GM21786 (cell line): ENCODE results near the gene SUCO.

Source experiments
- ATAC-seq: cut with Tn5 transposase; IDR thresholded peaks from one replicate; pipeline ENCODE4 v1.9.1; 2021; ENCODE audit not compliant: unreplicated experiment

Gene SUCO

DNA sequence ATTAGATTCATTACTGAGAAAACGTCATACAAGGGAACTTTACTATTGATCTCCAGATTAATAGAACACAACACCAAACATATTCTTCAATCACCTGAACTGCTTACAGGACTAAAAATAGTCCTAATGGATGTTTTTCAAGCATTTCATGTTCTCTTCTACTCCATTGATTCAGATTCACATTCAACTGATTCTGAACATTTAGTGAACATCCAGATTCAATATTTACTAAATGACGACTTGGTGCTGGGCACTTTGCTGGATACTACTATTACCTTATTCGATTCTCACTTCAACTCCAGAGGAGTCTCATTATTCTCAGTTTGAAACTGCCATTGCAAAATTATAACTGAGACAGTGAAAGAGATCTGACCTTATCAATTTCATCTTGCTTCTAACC lies 18.8 kb upstream of the SUCO start:
- no peak for ATAC-seq

DNA sequence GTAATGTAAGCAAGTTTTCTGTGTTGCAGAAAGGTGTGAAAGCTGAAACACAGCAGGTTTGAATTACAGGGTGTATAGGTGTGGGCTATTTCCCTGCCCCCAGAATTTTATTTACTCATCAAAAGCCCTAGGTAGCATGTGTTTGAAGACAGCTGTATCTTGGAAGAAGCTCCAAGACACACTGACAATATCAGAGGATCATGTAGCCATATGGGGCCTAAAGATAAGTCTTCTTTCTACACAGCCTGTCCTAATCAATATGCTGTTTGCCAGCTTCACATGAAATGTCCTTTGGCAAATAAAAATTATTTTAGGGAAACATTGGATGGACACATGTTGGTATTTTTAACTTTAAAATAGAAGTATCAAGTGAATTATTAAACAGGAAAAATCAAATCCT lies 17.5 kb upstream of the SUCO start:
- no peak for ATAC-seq

DNA sequence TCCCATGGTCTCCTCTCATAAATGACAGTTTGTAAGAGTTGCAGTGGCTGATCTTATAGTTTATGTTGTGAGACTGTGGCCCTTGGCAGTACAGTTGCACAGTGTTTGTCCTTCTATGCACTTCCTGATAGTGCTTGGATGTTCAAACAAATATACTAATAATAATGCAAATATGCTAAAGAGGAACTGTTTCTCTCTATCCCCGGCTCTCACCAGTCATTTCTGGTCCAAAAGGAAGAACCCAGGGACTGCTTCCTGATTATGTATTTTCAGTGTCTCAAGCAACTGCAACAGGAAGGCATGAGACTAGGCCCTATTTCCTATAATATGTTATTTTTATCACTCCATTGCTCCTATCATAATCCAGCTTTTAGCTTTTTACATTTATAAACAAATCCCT lies 17.0 kb upstream of the SUCO start:
- ATAC-seq, result no peak

DNA sequence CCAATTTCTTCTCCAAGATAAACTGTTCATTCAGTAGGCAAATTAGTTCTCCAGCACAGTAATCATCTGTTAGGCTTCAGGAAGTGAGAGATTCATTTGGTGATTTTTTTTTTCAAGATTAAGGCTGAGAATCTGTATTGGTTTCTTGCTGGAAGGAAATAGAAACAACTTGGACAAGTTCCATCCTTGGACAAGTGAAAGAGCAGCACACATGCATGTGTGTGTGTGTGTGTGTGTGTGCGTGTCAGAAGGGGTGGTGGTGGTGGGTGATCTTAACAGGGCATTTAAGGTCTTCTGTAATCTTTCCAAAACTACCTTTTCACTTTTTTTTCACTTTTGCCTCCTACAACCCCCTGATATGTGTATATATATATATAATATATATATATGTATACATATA lies 15.9 kb upstream of the SUCO start:
- ATAC-seq, result no peak

DNA sequence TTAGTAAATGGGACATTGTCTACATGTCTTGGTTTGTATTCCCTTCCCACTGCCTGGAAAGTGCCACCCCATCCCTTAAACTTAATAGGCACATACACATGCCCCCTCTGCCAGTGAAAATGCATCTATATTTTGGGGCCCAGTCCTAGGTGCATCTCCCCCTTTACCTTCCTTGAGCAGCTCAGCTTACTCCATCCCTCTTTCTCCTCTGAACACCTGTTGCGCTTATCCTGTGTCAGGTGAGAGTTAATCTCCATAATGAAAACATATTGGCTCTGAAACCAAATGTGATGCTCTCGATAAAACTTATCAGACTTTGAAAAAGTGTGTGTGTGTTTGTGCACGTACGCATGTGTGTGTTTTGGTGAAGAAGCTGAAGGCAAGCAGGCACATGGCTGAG lies 15.4 kb upstream of the SUCO start:
- ATAC-seq, result no peak

DNA sequence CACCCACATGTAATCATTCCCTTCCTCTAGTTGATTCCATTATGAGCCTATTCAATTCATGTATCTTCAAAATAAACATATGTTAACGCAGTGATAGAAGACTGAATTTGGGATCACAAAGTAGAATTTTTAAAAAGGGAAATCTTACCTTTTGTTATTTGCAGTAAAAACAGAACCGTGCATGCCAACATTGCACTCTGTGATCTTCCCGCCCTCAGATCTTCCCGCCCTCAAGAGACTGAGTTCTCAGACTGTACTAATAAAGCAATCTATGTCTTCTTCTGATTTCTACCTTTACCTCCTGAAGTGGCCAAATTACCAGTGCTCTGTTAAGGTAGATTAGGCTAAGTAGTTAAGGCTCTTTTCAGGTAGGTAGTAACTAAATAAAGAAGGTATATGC lies 3.6 kb upstream of the SUCO start:
- ATAC-seq, result no peak

DNA sequence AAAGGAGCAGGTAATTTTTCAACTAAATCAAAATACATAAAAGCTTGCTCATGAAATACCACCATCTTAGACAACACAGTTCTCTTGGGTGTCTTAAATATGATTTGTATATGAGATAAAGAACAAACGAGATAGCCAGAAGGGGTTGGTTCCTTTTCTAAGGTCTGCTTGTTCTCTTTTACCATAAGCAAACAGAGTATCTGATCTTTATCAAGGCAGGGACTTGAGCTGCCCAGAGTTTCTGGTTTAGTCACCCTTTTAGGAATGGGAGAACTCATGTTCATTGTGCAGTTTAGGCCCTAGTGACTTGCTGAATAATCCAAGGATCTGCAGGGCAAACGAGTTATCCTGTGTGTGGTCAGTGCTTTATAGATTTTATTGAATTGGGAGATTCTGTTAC lies 3.0 kb upstream of the SUCO start:
- ATAC-seq, result no peak

DNA sequence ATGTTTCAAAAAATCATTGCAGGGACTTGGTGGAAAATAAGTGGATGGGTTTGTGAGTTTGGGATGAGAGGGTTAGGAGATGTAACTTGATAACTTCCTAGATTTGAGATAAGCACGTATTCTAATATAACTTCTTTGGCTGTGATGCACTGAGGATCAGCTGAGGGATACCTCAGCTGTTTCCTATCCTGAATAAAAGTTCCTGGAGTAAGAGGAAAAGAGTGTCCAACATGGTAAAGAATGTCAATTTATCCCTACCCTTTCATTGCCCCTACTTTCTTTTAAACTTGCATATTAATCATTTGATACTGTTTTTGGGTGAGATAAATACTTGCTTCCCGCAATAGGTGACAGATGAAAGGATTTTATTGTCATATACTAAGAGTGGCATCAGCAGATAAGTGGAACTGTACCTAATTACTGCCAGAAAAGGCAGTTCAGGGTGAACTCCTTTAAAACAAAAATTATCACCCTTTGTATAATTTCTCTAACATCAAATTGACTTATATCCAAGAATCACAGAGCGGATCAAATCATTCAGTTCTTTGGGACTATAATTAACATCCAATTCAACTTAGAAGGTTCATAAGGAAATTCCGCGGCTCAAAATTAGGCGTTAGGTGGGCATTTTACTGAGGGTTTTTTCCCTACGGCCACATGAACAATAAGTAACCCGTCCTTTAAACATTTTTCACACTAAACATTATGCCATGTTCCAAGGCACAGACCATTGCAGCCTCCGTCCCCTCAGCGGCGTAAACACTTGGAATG lies 1.4 kb upstream of the SUCO start:
- no peak for ATAC-seq

DNA sequence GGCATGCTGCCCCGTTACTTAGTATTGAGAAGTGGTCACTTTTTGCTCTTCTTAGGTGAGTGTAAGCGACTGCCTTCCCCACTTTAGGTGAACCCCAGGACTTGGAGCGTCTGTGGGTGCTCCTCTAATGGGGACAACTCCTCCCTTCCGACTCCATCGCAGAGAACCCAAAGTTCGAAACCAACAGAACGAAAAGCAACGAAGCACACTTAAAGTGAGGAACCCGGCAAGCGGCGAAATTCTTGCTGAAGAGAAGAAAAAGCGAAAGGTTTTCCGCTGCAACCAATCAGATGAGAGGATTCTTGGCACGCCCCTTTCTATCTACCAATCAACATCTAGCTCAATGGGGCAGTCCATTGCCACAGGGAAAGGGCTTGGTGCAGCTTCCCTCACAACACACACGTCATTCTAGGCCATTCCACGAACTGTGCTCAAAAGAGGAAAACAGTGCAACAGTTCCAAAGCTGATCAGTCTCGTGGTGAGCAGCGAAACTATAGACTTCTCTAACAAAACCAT lies 709 bp upstream of the SUCO start:
- ATAC-seq, result peak; percentile 74

DNA sequence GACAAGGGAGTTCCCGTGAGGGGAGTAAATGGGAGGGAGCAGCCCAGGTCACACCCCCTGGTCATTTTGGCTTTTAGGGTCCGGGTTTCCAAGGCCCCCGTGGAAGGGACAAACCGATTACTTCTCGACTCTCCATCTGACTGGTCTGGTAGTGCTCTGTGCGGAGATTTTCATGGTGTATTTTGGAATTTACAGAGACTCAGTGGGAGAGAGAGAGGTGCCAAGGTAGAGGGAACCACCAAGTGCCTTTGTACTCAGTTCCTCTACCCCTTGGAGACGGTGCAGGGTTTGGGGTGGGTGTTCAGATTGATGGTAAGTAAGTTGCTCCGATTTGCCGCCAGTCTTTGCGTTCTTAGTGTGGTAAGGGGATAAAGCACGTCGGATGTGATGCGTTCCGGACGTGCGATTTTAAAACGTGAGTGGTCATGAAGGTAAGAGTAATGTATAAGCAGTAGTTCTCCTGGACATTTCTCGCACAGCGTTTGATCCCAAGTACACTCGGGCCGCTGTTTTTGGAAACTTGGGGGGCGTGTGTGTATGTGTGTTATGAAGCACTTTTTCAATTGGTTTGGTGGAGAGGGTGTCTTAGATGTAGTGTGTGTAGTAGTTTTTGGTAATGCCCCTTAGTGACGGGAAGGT lies 682 bp downstream of the SUCO start:
- peak; percentile 18 for ATAC-seq

DNA sequence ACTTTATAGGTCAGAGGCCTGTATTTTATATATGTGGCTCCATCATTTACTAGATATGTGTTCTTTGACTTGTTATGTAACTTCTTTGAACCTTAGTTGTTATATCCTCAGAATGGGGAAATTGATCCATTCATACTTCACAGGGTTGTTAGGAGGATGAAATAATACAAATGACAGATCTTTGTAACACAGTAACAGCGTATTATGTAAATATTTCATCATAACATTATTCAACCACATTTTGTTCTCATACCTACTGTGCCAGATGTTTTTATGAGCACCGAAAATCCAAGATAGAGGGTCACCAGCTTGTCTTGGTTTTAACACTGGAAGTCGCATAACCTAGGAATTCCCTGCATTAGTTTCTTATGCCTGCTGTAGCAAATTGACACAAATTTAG lies 3.3 kb downstream of the SUCO start:
- ATAC-seq, result no peak

DNA sequence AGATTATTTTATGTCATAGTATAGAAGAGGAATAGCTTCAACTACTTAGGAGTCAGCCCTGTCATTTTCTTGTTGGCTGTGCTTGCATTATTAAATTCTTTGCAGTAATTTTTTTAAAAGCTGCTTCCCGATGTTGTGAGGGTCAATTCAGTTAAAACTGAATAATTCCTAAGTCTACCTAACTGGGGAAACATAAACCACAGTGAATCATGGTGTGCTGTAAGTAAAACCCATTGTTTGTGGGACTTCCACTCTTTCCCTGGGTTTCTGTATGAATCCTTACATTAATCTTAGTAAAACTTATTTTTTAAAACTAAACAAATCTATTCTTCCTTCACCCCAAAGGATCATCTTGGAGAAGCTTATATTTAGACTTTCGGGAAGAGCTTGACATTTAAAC lies 4.4 kb downstream of the SUCO start:
- no peak for ATAC-seq

DNA sequence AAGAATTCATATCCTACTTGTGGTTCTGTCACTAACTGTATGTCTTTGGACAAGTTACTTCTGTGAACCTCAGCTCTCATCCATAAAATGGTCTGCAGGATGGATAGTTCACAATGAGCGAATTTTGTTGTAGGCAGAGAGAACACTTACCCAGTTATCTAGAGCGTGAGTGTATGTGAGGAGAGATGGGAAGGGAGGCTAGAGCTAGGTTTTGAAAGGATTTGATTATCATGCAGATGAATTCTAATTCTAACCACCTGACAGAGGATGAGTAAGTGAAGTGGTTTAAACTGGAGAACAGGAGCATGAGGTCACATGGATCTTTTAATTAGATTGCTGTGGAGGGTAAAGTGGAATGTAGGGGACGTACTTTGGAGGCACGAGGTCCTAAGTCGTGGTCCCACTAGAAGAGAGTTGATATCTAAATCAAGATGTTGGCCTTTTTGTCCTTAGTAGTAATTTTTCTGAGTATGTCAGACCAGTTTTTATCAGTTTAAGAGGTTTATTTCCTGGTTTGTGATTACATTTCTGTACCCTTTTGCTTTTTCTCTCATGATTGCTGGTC lies 5.0 kb downstream of the SUCO start:
- no peak for ATAC-seq

DNA sequence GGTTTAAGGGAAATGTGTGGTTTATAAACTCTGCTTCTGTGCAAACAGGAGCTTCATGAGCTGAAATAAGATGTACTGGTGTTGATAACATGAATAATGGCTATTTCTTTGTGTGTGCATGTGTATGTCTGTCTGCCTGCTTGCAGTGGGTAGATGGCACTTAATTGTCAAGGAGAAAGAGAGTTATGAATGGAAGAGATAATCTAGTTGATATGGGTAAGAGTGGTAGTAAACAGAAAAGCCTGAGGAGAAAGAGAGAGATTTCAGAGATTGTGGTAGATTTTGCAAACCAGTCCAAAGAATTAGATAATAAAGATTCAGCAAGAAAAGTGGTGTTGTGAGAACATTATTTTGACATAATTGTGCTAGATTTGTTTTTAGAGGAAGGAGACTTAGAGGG lies 7.7 kb downstream of the SUCO start:
- no peak for ATAC-seq

DNA sequence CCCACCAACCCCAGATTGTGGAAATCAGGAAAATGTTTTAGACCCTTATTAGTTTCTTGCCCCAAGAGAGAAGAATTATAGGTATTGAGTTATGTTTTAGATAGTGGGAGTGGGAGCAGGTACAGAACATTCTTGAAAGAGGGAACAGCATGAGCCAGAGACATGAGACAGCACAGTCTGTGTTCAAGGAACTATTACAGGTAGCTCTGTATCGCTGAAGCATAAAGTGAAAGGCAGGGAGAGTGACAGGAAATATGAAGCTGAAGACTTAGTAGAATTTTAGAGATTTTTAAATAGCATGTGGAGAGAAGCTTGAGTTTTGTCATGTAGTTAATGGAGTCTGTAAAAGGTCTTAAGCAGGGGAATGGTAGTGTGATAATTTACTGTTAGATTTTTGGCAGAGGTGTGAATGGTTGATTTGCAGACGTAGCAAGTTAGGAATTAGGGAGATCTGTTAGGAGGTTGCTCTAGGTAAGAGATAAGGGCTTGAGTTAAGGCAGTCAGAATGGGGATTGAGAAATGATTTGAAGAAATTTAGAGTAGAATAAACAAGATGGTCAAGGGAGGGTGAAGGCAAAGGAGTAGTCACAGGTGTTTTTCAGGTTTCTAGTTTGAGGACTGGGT lies 11.6 kb downstream of the SUCO start:
- no peak for ATAC-seq

DNA sequence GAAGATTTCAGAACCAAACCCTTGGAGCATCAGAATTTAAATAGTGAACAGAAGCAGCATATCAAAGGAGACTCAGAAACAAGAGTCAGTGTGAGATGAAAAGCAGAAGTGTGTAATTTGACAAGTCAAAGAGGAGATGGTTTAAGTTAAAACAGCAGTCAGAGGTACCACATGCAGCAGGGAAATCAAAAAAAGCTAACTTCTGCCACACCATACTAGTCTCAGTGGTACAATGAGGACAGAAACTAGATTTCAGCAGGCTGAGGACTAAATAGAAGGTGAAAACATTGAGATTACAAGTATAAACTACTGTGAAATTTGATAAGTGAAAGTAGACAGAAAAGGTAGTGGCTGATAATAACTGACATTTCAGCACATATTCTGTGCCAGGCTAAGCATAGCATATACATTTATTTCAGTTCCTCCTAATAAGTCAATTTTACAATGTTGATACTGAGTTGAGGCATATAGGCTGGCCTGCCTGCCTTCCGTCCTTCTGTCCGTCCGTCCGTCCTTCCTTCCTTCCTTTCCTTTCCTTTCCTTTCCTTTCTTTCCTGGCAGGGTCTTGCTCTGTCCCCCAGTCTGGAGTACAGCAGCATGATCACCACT lies 12.6 kb downstream of the SUCO start:
- ATAC-seq, result peak; percentile 88

DNA sequence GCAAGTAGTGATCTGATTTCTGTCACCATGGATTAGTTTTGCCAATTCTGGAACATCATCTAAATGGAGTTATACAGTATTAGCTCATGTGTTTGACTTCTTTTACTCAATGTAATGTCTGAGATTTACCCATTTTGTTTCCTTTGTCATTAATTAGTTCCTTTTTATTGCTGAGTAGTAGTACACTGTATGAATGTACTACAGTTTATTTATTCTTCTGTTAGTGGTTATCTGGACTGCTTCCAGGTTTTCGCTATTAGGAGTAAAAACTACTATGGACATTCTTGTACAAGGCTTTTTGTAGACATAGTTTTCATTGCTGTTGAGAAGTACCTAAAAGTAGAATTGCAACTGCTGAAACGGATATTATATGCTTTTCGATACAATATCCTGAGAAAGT lies 14.1 kb downstream of the SUCO start:
- no peak for ATAC-seq

DNA sequence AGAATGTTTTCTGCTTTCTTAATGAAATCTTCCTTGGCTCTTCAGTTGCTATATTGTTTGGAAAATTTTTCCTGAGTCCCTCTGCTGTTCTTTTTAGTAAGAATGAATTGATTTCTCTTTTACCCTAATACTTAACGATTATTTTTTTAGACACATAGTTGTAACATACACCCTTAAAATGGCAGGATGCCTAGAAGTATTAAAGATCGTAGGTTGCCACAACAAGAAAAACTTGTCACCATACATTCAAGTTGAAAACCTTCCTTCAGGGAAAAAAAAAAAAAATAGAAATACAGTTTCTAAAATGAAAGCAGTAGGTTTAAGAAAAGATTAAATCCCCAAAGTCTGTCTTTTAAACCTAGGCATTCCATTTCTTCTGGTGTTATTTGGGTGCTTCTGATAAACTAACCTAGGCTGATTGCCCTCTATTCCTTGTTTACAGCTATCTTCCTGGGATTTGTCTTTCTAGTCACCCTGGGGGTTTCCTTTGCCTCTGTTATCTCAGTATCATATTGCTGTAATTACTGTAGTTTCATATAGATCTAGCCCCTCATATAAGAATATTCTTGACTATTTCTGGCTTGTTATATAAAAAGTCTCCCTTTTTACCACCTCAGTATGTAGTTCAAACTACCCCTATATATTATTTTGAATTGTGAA lies 16.8 kb downstream of the SUCO start:
- ATAC-seq, result no peak

DNA sequence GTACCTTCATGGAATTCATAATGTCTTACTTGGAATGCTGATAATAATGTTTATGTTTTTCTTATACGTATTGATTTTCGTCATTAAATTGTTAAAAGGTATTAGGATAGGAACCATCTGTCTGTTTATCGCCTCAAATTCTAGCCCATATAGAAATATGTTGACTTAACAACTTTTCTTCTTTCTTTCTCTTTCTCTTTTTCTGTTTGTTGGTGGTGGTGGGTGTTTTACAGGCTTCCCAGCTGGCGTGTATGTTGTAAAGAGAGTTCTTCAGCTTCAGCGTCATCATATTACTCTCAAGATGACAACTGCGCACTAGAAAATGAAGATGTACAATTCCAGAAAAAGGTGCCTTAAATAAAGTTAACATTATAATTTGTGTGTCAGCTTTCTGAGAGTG lies 18.3 kb downstream of the SUCO start:
- no peak for ATAC-seq

DNA sequence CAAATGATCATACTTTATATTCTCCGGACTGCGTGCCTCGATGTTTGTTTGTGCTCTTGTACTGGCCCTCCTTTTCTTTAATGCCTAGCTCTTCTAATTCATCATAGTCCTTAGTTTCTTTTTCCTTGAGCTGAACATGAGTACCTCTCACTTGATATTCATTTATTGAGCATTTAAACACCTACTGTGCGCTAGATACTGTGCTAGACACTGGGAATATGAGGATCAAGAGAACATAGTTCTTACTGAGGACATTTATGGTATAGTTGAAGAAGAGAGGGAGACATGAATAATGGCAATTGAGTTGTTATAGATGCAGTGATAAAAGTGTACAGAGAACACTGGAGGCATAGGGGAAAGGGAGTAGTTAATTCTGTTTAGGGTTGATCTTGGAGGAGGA lies 22.0 kb downstream of the SUCO start:
- no peak for ATAC-seq

DNA sequence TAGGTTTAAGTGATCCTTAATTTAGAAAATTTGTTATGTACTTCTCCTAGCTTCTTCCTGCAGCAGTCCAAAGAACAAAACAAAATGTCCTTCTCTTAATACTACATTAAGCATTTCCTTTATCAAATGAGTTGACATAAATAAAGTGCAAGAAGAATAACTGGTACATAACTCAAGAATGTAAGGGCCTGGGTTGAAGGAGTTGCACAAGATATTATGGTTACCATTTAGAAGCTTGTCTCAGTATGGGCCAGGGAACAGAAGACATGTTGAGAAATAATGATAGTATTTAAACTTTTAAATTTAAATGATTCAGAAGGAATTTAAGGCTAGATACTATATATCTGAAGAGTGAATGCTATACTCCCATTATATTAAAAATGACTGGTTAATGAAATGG lies 23.5 kb downstream of the SUCO start:
- ATAC-seq, result no peak
